Measurements from ENCODE around the gene PRCC. TPM values are rescaled to one million over a fixed set of nuclear protein-coding genes. Genes with fewer than 3 reads are reported as not detected.
A peak's percentile ranks its signal among the peaks of the same experiment; 100 is the strongest.

Gene PRCC
- total RNA-seq, 2 donors from 2014 or later: 108 to 111 TPM

DNA sequence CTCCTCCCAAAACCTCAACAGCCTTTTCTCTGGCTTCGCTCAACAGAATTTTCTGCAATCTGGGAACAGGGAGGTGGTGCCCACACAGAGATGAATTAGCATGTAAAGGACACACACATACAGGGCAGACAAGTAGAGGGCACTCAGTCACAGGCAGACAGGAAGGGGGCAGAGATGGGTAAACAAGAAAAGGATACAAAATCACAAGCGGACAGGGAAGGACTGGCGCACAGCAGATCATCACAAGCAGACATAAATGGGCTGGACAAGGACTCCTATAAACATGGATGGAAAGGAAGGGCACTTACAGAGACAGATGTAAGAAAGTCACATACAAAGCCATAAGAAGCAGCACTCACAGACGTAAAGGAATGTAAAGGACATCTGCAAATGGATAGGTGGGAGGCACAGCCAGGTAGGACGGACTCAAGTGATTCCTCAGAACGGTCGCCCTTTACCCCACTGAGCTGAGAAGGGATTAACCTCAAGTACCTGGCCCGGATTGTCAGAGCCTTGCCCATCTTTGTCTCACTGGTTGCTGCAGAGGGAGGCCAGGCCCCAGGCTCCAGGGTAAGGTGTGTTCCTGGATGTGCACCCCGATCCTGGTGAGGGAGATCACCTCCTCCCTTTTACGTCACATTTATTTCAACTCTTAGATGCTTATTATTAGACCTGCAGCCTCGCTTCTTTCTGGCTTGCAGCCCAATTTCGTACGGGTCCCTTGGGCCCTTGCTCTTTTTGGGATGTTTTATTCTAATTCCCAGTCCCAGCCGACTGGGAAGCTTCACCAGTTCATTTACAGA lies 836 bp upstream of the PRCC start:
- WGBS, 2 experiments (ENCODE audit: insufficient coverage in 1 of 2, insufficient read length in 1 of 2): 45 to 58% methylated on average over 12 to 14 of the region's 14 CpGs

DNA sequence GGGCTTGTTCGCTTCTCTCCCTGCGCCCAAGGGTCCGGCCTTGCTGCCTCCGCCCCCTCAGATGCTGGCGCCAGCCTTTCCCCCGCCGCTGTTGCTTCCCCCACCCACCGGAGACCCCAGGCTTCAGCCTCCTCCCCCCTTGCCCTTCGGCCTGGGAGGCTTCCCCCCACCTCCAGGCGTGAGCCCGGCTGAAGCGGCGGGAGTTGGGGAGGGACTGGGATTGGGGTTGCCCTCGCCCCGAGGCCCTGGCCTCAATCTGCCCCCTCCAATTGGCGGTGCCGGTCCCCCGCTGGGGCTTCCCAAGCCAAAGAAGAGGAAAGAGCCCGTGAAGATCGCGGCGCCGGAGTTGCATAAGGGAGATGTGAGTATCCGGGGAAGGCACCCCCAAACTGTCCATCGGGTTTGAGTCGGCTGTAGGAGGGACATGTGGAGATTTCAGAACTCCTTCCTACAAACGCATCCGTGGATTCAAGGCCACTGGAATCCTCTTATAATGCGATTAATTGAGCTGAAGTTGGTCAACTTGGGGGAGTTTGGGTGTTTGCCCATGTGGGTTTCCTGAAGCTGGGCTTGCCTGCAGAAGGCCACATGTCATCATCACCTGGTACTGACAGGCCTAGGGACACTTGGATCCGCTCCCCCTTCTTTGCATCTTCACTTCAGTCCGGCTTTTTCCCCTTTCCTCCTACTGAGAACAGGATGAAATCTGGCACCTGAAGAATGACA lies 707 bp downstream of the PRCC start:
- no peaks in the 10 kb centered on the region for H3K9me3 Mint-ChIP-seq
- Histone ChIP-seq H3K27me3 (ENCODE audit: control insufficient read depth, insufficient read depth, low read length, poor library complexity, severe bottlenecking) (no peaks in the 10 kb centered on the region), H3K9ac (ENCODE audit: extremely low read depth, low read length, poor library complexity, severe bottlenecking) (peak overlapping the region; percentile 89), H3K27ac (ENCODE audit: low read depth, low read length) (peak overlapping the region; percentile 50), H3K4me3 (ENCODE audit: low read length) (peak overlapping the region; percentile 95), H3K9me3 (ENCODE audit: control insufficient read depth, low read length) (no peaks in the 10 kb centered on the region), H3K36me3 (ENCODE audit: control insufficient read depth, insufficient read depth, low read length) (peaks cover 26% of the 10 kb centered on the region), H3K4me1 (ENCODE audit: control insufficient read depth, insufficient read depth, low read length) (peaks cover 10% of the 10 kb centered on the region)
- H3K36me3 Mint-ChIP-seq (ENCODE audit: low read depth): peaks cover 19% of the 10 kb centered on the region
- no peak overlapping the region for H3K4me3 Mint-ChIP-seq
- peak; percentile 83 for DNase-seq
- peaks cover 41% of the 10 kb centered on the region for H3K4me1 Mint-ChIP-seq
- TF ChIP-seq, protein P1, sequence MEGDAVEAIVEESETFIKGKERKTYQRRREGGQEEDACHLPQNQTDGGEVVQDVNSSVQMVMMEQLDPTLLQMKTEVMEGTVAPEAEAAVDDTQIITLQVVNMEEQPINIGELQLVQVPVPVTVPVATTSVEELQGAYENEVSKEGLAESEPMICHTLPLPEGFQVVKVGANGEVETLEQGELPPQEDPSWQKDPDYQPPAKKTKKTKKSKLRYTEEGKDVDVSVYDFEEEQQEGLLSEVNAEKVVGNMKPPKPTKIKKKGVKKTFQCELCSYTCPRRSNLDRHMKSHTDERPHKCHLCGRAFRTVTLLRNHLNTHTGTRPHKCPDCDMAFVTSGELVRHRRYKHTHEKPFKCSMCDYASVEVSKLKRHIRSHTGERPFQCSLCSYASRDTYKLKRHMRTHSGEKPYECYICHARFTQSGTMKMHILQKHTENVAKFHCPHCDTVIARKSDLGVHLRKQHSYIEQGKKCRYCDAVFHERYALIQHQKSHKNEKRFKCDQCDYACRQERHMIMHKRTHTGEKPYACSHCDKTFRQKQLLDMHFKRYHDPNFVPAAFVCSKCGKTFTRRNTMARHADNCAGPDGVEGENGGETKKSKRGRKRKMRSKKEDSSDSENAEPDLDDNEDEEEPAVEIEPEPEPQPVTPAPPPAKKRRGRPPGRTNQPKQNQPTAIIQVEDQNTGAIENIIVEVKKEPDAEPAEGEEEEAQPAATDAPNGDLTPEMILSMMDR (conservative IDR thresholded peaks at IDR 0.05): no peak
- WGBS, 2 experiments (ENCODE audit: insufficient coverage in 1 of 2, insufficient read length in 1 of 2): 1 to 2% methylated on average over 7 to 31 of the region's 31 CpGs
- no peaks in the 10 kb centered on the region for H3K27me3 Mint-ChIP-seq (ENCODE audit: insufficient read depth)
- no peak overlapping the region for H3K27ac Mint-ChIP-seq

More for the DNA sequence above, 836 bp upstream of the PRCC start:
- peak overlapping the region; percentile 95 for H3K4me3 ChIP-seq (ENCODE audit: low read length)
- H3K9me3 ChIP-seq (ENCODE audit: control insufficient read depth, low read length): no peaks in the 10 kb centered on the region
- no peak overlapping the region for H3K27ac Mint-ChIP-seq
- DNase-seq: peak; percentile 68
- H3K9ac ChIP-seq (ENCODE audit: extremely low read depth, low read length, poor library complexity, severe bottlenecking): peak overlapping the region; percentile 16
- H3K4me1 Mint-ChIP-seq: peaks cover 30% of the 10 kb centered on the region
- H3K4me1 ChIP-seq (ENCODE audit: control insufficient read depth, insufficient read depth, low read length): peaks cover 3% of the 10 kb centered on the region
- TF ChIP-seq, protein P1 (conservative IDR thresholded peaks at IDR 0.05): no peak
- peaks cover 17% of the 10 kb centered on the region for H3K36me3 ChIP-seq (ENCODE audit: control insufficient read depth, insufficient read depth, low read length)
- H3K9me3 Mint-ChIP-seq: no peaks in the 10 kb centered on the region
- peak overlapping the region; percentile 5 for H3K27ac ChIP-seq (ENCODE audit: low read depth, low read length)
- H3K36me3 Mint-ChIP-seq (ENCODE audit: low read depth): peaks cover 17% of the 10 kb centered on the region
- no peaks in the 10 kb centered on the region for H3K27me3 ChIP-seq (ENCODE audit: control insufficient read depth, insufficient read depth, low read length, poor library complexity, severe bottlenecking)
- H3K4me3 Mint-ChIP-seq: no peak overlapping the region
- H3K27me3 Mint-ChIP-seq (ENCODE audit: insufficient read depth): no peaks in the 10 kb centered on the region

DNA sequence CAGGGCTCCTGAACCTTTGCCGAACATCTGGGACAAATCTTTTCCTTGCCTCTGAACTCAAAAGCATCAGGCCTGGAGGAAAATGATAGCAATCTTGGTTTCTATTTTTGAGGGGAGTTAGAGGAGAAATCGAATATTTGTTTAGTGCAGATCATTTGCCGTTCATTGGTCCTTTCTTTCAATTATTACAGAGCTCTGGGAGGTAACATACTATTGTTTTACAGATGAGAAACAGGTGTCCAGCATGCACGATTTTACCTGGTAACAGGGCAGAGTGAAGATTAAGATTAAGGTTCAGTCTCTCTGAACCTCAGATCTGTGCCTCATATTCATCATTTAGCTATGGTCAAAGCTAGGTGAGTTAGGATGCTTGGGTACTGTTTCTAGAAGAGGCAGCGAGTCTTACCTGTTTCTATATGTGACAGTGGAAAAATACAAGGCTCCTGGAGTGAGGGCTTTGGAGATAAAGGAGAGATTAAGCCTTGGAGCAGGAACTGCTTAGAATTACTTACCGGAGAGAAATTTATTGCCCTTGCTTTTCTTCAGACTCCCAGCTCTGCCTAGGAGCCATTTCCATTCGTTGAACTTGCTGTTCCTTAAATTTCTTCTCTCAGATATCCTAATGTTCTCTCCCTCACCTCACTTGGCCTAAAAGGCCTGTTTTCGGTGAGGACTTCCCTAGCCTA lies 1.4 kb downstream of the PRCC start:
- TF ChIP-seq, protein P1 (conservative IDR thresholded peaks at IDR 0.05): no peak
- no peak for DNase-seq
- Mint-ChIP-seq H3K4me3 (no peak overlapping the region), H3K27ac (no peak overlapping the region), H3K27me3 (ENCODE audit: insufficient read depth) (no peaks in the 10 kb centered on the region), H3K36me3 (ENCODE audit: low read depth) (peaks cover 25% of the 10 kb centered on the region), H3K9me3 (no peaks in the 10 kb centered on the region), H3K4me1 (peaks cover 46% of the 10 kb centered on the region)
- Histone ChIP-seq H3K27ac (ENCODE audit: low read depth, low read length) (no peak overlapping the region), H3K36me3 (ENCODE audit: control insufficient read depth, insufficient read depth, low read length) (peaks cover 33% of the 10 kb centered on the region), H3K9ac (ENCODE audit: extremely low read depth, low read length, poor library complexity, severe bottlenecking) (peak overlapping the region; percentile 89), H3K9me3 (ENCODE audit: control insufficient read depth, low read length) (no peaks in the 10 kb centered on the region), H3K27me3 (ENCODE audit: control insufficient read depth, insufficient read depth, low read length, poor library complexity, severe bottlenecking) (no peaks in the 10 kb centered on the region), H3K4me3 (ENCODE audit: low read length) (peak overlapping the region; percentile 95), H3K4me1 (ENCODE audit: control insufficient read depth, insufficient read depth, low read length) (peaks cover 10% of the 10 kb centered on the region)
- WGBS, 2 experiments (ENCODE audit: insufficient coverage in 1 of 2, insufficient read length in 1 of 2): 39 to 61% methylated on average over 7 to 8 of the region's 8 CpGs
